SKM-1 treated with dmso at 0.1 percent for 144 hours (cell line): ENCODE results near the gene TNFRSF4.
"Not testable (repeated sequence)": the region's sequence is repeated elsewhere in the genome, so short reads cannot be mapped to it uniquely, and the experiment has no call there.

Source experiments
- DNase-seq: peaks from one replicate; lab custom pipeline; 2025; ENCODE audit not compliant: unreplicated experiment; lab: John Stamatoyannopoulos, UW

Gene TNFRSF4

GRCh38 chr1:1203561-1204424, 10.2 kb downstream of the TNFRSF4 start:
- no peak for DNase-seq

DNA sequence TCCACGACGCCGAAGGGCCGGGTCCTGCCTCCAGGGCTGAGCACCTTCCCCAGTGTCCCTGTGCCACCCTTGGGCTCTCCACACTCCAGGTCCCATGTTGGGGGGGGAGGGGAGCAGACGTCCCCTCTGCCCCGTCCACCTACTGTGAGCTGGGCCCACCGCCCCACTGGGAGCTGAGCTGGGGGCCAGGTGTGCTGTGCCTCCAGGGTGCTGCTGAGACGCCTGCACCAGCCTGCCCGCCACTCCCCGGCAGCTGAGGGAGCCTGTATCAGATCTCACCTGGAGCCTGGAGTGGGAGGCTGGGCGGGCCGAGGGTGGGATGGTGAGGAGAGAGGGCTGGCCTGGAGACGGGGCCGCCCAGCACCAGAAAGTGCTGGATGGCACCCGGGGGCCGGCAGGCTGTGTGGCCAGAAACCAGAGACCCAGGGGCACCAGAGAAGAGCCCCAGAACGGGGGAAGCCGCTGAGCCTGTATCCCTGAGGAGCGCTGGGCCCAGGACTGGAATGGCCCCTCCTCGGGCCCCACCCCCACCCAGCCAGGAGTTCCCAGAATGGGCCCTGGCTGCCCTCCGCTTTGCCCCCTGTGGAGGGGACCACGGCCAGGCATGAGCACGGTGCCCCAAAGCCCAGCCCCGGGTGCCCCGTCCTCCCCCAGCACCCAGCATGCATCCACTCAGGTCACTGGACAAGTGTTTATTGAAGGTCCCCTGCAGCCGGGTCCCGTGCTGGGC, 11.0 kb downstream of the TNFRSF4 start:
- no peak for DNase-seq

- no peak for DNase-seq
Observed at GRCh38 chr1:1200876-1201810, 12.8 kb downstream of the TNFRSF4 start.

GRCh38 chr1:1199961-1200875, 13.7 kb downstream of the TNFRSF4 start:
- DNase-seq: no peak

- no peak for DNase-seq
Observed at GRCh38 chr1:1199141-1199960, 14.6 kb downstream of the TNFRSF4 start.

DNA sequence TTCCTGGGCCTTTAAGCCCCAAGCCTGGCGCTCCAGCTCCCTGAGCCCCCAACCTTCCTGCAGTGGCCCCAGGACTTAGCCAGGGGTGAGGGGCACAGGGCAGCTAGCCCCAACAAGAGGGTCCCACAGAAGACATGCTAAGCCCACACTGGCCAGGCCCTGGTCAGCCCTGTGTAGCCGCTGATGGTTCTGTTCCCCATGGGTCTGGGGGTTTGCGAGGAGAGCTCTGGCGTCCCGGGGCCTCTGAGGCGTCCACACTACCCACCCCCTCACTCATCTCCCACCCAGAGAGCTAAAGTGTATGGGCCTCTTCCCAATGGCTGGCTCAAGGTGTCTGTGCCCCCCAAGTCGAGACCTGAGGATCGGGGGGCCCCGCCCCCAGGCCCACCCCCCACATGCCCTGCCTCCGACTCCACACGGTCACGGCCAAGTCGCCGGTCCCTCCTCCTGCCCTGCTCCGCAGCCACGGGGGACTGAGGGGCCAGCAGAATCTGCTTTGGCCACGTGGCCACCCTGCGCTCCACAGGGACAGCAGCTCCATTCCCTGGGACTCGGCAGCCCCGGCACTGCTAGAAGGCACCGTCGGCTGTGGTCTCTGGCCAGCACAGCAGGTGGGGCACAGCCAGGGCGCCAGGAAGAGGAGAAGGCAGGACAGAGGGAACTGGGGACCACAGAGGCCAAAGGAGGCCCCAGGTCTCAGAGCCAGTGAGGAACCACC, 15.4 kb downstream of the TNFRSF4 start:
- no peak for DNase-seq

DNA sequence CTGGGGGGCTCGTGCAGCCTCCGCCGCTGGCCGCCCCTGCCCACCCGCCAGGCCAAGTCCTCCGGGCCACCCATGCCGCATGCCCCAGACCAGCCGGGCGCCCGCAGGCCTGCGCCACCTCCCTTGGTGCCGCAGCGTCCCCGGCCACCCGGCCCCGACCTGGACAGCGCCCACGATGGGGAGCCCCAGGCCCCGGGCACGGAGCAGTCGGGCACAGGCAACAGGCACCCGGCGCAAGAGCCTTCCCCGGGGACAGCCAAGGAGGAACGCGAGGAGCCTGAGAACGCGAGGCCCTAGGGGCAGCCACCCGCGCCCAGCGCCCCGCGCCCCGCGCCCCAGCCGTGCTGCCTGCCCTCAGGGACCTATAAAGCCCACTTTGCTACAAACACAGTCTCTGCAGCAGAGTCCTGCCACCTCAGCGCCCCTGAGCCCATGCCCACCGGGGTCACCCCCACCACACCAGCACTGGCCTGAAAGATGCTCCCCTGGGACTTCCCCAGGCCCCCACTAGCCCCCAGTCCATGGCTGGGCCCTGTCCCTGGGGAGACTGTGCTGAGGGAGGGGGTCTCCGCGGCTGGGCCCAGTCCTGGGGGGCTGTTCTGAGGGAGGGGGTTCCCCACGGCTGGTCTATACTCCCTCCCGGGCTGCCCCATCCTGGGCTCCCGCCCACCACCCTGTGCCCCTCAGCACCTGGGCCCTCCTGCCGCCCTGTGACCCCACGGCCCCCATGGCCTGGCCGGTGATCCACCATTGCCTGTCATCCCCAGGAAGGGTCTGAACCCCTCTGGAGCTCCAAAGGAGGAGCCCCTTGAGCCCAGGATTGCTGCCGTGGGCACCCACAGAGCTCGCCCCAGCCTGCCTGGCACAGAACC, 16.2 kb downstream of the TNFRSF4 start:
- no peak for DNase-seq

- no peak for DNase-seq
Observed at GRCh38 chr1:1197188-1197500, 16.8 kb downstream of the TNFRSF4 start.

DNA sequence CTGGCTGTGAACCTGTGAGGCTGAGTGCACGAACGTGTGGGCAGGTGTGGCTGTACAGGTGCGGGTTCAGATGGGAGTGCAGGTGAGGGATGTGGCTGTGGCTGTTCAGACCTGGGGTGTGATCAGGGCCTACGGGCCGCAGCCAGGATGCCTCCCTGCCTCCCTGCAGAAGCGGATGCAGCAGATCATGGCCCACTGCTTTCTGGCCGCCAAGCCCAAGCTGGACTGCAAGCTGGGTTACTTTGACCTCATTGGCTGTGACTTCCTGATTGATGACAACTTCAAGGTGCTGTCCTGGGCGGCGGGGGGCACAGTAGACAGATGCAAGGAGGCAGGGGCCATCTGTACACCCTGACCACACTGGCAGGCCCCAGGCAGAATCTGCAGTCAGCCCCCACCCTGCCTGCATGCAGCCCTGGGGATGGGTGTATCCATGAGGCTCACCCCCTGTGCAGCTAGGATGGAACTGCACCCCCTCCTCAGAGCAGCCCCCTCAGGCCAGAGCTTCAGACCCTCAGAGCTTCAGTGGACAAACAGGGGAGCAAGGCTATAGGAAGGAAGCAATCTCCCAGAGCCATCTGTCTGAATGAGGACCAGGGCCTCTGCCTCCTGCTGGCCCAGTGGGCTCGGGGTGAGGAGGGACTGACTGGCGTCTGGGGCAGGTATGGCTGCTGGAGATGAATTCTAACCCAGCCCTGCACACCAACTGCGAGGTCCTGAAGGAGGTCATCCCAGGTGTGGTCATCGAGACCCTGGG, 17.3 kb downstream of the TNFRSF4 start:
- no peak for DNase-seq

GRCh38 chr1:1195726-1196125, 18.2 kb downstream of the TNFRSF4 start:
- not testable (repeated sequence) for DNase-seq

DNA sequence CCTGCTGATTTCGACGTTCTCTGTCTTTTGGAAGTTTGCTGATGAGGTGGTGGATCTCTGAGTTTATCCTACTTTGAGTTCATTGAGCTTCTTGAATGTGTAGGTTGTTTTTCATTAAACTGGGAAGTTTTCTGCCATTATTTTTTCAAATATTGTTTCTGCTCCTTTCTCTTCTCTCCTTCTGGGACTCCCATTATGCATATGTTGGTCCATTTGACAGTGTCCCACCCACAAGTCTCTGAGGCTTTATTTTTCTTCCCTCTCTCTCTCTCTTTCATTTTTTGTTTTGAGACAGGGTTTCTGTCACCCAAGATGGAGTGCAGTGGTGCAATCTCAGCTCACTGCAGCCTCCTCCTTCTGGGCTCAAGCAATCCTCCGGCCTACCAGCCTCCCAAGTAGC, 19.2 kb downstream of the TNFRSF4 start:
- no peak for DNase-seq

DNA sequence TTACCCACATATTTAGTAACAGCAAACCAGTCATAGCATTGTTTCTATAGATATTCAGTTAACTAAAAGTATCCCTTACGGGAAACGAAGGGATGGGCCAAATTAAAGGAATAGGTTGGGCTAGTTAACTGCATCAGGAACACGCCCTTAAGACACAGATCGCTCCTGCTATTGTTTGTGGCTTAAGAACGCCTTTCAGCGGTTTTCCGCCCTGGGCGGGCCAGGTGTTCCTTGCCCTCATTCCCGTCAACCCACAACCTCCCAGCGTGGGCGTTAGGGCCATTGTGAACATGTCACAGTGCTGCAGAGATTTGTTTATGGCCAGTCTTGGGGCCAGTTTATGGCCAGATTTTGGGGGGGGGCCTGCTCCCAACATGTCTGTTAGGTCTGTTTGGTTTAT, 22.2 kb downstream of the TNFRSF4 start:
- DNase-seq: no peak

DNA sequence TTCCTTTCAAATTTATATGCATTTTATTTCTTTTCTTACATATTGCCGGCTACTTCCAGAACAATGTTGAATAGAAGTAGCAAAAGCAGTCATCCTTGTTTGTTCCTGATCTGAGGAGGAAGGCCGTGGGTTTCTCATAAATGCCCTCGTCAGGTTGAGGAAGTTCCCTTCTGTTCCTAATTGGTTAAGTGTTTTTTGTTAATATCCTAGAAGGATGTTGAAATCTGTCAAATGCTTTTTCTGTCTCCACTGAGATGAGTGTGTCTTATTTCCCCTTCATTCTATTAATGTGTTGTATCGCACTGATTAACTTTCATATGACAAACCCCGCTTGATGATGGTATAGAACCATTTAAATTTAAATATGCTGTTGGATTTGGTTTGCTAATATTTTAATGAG, 24.8 kb downstream of the TNFRSF4 start:
- no peak for DNase-seq

DNA sequence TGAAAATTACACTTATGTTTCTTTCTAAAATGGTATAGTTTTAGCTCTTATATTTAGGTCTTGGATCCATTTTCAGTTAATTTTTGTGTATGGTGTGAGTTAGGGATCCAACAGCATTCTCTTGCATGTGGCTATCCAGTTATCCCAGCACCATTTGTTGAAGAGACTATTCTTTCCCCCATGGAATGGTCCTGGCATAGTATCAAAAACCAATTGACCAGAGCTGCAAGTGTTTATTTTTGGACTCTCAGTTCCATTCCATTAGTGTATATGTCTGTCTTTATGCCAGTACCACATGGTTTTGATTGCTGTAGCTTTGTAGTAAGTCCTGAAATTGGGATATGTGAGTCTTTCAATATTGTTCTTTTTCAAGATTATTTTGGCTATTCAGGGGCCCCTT, 26.0 kb downstream of the TNFRSF4 start:
- DNase-seq: no peak

DNA sequence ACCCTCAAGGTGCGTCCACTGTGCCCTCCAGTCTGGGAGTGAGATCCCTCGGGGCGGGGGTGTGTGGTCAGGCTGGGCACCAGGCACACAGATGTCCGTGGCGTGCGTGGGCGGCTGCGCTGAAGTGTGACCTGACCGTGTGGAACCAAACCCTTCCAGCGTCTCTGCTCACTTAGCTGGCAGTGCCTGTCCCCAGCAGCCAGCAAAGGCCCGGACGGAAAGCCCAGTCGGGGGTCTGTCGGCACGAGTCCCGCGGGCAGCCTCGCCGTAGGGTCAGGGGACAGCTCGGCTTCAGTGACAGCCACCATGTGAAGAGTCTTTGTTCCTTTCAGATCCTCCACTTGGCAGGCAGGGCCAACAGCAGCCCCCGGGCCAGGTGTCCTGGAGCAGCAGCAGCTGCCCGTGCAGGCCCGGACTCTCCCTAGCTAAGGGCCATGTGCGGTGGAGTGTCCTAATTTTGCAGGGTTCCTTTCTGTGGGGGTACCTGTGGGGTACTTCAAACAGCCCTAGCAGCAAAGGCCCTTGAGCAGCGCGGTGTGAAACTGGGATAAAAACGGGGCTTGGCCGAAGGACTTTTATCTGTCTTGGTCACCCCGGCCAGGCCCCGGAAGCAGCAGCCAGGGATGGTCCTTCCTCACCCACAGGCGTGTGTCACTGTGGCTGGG, 28.7 kb downstream of the TNFRSF4 start:
- no peak for DNase-seq

DNA sequence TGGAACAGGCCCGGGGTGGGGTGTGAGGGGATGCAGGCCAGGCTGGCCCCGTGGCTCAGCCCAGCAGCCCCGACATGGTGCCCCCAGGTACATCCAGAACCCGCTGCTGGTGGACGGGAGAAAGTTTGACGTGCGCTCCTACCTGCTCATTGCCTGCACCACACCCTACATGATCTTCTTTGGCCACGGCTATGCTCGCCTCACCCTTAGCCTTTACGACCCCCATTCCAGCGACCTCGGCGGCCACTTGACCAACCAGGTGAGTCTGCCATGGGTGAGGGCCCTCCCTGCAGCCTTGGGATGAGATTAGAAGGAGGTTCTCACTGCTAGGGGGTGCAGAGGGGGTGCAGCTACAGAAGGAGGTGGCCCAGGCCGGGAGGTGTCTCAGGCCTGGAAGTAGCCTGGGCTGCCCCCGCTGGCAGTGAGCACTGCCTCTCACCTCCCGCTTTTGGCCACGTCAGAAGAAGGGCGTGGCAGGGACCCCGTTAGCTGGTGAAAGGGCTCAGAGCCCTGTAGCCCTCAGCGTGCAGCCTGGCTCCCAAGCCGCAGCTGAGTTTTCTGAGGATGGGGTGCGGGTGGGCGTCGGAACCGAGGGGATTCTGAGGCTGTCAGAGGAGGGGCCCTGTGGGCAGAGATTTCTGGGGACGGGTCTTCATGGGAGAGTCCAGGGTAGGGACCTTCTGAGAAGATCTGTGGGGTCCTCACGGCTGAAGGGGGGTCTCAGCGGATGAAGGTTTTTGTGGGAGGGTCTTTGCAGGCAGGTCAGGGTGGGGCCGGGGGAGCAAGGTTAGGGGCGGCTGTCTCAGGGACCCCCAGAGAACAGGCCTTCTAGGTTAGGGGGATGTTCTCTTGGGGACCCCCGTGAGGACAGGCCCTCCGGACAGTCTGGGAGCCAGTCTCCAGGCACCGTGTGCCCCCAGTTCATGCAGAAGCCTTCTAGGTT, 29.8 kb downstream of the TNFRSF4 start:
- no peak for DNase-seq
